NCI-H2196 (cell line): ENCODE results near the gene CHPF.

Source experiments
- DNase-seq: peaks from one replicate; lab custom pipeline; 2025; ENCODE audit not compliant: unreplicated experiment; lab: John Stamatoyannopoulos, UW

CHPF gene

GRCh38 chr2:219514836-219515235, 28.8 kb downstream of the CHPF start:
- DNase-seq, result no peak

GRCh38 chr2:219514196-219514761, 29.3 kb downstream of the CHPF start, which contains the start of gene ASIC4:
Gene ASIC4 (plus strand): TSS chr2:219514482. CDS start chr2:219514725, 243 bp downstream.
- DNase-seq, result no peak

GRCh38 chr2:219513787-219514186, 29.8 kb downstream of the CHPF start:
- no peak for DNase-seq

- DNase-seq, result no peak
Observed at GRCh38 chr2:219512524-219513216, 30.9 kb downstream of the CHPF start.

- no peak for DNase-seq
Observed at GRCh38 chr2:219511547-219512325, 31.9 kb downstream of the CHPF start.

- DNase-seq, result no peak
Observed at GRCh38 chr2:219510512-219511135, 33.0 kb downstream of the CHPF start.

- peak; percentile 59 for DNase-seq
Observed at GRCh38 chr2:219509780-219510511, 33.7 kb downstream of the CHPF start.

GRCh38 chr2:219508971-219509779, 34.4 kb downstream of the CHPF start:
- DNase-seq, result no peak

- no peak for DNase-seq
Observed at GRCh38 chr2:219508444-219508734, 35.2 kb downstream of the CHPF start.

- DNase-seq, result no peak
Observed at GRCh38 chr2:219507581-219508443, 35.8 kb downstream of the CHPF start.

- no peak for DNase-seq
Observed at GRCh38 chr2:219506802-219507526, 36.6 kb downstream of the CHPF start.

- no peak for DNase-seq
Observed at GRCh38 chr2:219506153-219506801, 37.3 kb downstream of the CHPF start.

- DNase-seq, result no peak
Observed at GRCh38 chr2:219505585-219505984, 38.0 kb downstream of the CHPF start.

GRCh38 chr2:219502618-219503017, 41.0 kb downstream of the CHPF start:
- no peak for DNase-seq

GRCh38 chr2:219501849-219502248, 41.8 kb downstream of the CHPF start:
- no peak for DNase-seq

GRCh38 chr2:219500135-219500534, 43.5 kb downstream of the CHPF start:
- DNase-seq, result no peak

GRCh38 chr2:219499555-219499954, 44.1 kb downstream of the CHPF start:
- DNase-seq, result no peak

- no peak for DNase-seq
Observed at GRCh38 chr2:219499058-219499307, 44.6 kb downstream of the CHPF start.
